Skeletal muscle cell (primary cell): ENCODE results near the gene PTPN23.
"Not testable (repeated sequence)": the region's sequence is repeated elsewhere in the genome, so short reads cannot be mapped to it uniquely, and the experiment has no call there.

Source experiments
- DNase-seq: peaks from one replicate; pipeline ENCODE4 v3.0.0-alpha.2; 2010; ENCODE audit warnings: low read depth
- H3K4me3 ChIP-seq: 2 replicates; pipeline ENCODE4 v1.5.1; 2011; ENCODE audit warnings: low read depth, mild to moderate bottlenecking, control low read depth, low read length, moderate library complexity

The PTPN23 gene

DNA sequence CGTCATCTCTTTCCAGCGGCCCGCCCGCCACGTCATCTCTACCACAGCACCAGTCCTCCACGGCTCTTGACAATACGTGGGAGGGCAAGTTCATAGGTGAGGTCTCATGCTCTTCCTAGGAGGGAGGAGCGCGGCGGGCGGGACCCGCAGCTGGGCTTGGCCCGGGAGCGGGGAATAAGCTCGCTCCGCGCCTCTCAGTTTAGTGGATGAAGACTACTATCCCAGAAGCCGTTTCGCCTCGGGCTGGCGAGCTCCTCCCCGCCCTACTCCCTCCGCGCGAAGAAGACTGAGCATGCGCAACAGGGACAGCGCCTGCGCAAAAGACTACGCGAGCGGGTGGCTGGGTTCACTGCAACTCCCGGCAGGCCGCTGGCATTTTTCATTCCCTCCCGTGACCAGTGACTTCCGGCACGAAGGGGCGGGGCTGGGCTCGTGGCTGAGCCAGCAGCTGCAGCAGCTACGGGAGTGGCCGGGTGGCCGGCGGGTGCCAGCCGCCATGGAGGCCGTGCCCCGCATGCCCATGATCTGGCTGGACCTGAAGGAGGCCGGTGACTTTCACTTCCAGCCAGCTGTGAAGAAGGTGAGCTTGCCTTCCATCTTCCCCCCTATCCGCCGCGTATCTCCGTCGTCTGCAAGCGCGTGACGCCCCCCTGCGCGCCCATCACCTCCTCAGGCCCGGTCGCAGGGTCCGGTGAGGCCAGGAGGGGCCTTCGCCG lies at the start of gene PTPN23:
Gene PTPN23, plus strand, starts transcription at position 421 of the 716 bp plus-strand sequence. Its CDS starts 76 bp downstream, at position 497.
- DNase-seq = peak; percentile 95
- peak within 1 kb of the TSS; percentile 95 for H3K4me3 ChIP-seq

- no peak overlapping the region for H3K4me3 ChIP-seq
- DNase-seq = no peak
These were observed 46.9 kb upstream of the PTPN23 start for GRCh38 chr3:47333907-47334306.

DNA sequence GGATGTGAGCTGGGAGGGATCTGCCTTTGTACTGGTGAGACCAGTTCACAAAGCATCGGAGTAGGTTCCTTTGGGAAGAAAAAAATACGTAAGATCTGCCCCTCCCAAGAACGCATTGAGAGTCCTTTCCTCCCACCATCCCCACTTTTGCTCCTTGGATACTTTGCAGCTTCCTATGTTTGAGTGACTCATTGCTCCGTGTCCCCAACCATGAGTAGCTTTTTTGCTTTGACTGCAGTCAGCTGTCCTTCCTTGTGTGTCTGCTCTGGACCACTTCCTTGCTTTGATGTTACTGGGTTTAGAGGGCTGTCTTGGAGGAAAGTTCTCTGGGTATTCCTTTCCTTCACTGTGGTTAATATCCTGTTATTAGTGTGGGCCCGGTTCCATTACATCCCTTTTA lies 43.2 kb upstream of the PTPN23 start:
- no peak overlapping the region for H3K4me3 ChIP-seq
- no peak for DNase-seq

GRCh38 chr3:47339951-47340350 lies 40.9 kb upstream of the PTPN23 start:
- DNase-seq = peak; percentile 7
- H3K4me3 ChIP-seq = no peak overlapping the region

DNA sequence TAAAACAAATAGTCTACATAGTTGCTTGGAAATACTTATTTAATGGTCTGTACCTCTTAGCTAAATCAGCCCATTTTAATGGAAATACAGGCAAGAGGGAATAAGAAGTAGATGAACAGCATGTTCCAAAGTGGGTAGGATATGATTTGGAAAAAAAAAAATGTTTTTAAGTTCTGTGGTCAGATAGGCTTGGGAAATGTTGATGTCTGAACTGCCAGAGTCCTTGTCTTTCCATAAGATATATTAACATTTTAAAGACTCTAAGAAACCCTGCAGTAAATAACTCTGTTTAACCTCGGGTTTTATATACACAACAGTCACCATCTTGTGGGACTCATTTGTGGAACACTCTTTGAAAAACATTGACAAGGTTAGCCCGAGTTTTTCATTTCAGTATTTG lies 40.0 kb upstream of the PTPN23 start:
- no peak for DNase-seq
- H3K4me3 ChIP-seq = no peak overlapping the region

DNA sequence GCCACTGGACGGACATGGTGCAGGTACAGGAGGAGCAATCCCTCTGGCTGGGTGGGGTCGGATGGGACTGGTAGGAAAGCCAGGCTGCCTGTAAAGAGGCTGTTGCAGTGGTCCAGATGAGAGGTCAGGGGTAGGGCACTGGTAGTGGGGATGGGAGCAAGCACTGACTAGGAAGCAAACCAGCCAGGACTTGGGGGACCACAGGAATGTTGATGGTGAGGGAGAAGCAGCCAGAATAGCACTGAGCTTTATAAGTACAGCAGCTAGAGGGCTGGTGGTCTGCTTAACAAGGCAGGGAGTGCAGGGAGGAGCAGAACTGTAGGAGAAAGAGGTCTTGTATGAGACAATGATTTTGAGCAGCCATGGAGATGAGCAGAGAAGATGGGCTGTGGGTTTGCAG lies 38.7 kb upstream of the PTPN23 start:
- H3K4me3 ChIP-seq = no peak overlapping the region
- DNase-seq = no peak

DNA sequence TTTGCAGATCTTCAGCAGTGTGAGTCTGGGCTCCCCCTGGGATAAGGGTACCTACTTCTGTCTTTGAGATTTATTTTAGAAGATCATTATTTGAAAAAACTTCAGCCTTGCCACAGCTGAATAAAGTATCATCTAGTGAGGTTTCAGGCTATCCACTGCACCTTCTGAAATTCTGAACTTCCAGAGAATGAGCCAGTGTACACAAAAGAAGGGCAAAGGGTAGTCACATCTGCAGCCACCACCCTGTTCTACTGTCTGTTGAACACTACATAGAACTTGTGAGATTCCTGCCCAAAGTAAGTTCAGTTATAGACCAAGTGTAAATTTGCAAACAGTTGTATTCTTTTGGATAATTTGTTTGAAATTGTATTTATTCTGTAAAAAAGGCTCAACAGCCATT lies 38.0 kb upstream of the PTPN23 start:
- DNase-seq = no peak

DNA sequence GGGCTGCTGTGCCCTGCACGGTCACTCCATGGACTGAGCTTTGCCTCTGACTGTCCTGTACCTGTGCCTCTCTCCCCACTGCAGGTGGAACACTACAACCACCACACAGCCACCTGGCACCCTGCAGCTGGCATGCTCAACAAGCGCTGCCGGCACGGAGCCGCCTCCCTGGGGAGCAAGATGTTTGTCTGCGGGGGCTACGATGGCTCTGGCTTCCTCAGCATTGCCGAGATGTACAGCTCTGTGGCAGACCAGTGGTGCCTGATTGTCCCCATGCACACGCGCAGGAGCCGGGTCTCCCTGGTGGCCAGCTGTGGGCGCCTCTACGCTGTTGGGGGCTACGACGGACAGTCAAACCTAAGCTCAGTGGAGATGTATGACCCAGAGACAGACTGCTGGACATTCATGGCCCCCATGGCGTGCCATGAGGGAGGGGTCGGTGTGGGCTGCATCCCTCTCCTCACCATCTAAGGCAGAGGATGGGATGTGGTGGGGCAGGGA lies 37.3 kb upstream of the PTPN23 start:
- DNase-seq = no peak
- H3K4me3 ChIP-seq = no peak overlapping the region

More for the DNA sequence above, 38.0 kb upstream of the PTPN23 start:
- no peak overlapping the region for H3K4me3 ChIP-seq

DNA sequence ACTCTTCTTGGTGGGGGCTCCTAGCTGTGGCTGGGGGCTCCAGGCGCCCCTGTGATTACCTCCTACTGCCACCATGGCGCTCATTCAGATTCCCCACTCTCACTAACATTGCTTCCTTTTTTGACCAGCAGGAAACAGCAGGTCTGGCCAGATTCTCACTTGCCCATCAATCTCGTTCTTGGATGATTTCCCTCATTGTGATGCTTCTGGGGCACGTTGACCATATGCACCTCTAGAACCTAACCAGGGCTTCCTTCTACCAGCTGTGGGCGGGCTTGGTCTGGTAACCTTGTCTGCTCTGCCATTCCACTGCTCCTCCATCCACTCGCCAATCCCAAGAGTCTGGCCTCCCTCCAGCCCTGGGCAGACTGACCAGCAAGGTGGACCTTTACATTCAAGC lies 35.9 kb upstream of the PTPN23 start:
- H3K4me3 ChIP-seq = no peak overlapping the region
- no peak for DNase-seq

GRCh38 chr3:47347217-47347801 lies 33.5 kb upstream of the PTPN23 start:
- H3K4me3 ChIP-seq = no peak overlapping the region
- DNase-seq = no peak

DNA sequence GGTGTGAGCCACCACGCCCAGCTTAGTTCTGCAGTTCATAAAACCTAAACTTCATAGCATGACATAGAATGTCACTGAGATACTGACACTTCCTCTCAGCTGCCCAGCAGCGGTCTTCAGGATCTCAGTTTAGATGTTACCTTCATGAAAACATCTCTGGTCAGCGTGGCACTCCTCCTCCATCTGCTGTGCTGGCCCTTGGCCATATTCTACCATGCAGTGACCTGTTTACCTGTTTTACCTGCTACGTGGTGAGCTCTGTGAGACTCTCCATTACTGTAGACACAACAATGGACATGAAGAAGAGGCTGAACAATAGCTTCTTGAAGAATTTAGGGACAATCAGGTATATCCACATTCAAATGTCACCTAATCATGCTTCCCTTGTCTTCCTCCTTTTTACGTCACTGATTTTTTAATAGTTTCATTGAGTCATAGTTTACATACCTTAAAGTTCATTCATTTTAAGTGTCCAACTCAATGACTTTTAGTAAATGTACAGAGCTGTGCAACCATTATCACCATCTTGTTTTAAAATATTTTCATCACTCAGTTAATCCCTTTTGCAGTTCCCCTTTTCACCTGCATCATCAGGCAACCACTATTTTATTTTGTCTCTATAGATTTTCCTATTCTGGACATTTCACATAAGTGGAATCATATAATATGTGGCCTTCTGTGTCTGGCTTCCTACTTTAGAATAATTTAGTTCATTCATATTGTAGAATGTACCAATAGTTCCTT lies 32.2 kb upstream of the PTPN23 start:
- no peak for DNase-seq

DNA sequence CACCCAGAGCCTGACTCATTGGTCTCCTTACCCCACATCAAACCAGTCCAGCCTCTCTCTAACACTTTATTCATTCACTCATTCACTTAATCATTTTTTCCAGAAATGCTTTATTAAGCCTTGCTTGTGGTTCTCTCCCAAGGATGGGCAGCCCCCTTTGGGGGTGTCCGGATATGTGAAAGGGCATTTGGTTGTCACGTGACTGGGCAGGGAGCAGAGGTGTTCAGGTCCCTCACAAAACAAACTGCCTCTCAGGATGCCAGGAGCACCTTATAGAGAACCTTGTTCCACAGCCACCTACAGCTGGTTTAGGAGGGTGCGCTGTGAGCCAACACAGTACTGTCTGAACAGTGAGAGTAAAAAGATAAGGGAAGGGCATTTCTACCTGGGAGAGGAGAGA lies 25.8 kb upstream of the PTPN23 start:
- DNase-seq = no peak
- no peak overlapping the region for H3K4me3 ChIP-seq

More for the DNA sequence above, 32.2 kb upstream of the PTPN23 start:
- H3K4me3 ChIP-seq = no peak overlapping the region

DNA sequence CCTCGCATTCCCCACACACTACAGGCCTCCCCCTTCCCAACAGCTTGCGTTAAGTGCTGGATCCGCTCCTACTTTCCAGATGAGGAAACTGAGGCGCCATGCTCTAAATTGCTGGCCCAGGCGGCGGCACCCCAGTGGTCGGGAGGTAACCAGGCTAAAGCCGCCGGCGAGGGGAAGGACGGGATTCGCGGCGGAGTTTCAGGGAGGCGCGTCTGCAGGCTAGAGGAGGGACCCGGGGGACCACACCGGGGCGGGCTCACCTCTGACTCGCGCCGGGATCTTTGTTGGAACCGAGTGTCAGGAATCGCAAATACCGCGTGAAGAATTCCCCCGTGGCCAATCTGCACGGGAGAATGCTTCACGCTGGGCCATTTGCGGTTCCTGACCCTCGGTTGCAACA lies 24.6 kb upstream of the PTPN23 start:
- DNase-seq = no peak
- no peak overlapping the region for H3K4me3 ChIP-seq

- no peak for DNase-seq
- H3K4me3 ChIP-seq = no peak overlapping the region
These were observed 21.5 kb upstream of the PTPN23 start for GRCh38 chr3:47359323-47359722.

DNA sequence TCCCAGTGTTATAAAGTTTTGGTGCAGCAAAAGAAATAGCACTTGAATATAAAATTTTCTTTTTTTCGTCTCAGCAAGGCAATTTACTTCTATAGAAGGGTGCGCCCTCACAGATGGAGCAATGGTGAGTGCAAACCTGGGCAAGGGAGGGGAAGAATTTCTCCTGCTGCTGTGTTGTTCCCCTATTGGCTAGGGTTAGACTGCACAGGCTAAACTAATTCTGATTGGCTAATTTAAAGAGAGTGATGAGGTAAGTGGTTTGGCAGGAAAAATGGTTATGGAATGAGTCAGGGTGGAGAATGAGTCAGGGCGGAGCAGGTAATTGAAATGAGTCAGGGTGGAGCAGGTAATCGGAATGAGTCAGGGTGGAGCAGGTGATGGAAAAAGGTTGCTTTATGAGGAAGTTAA lies 20.7 kb upstream of the PTPN23 start:
- DNase-seq, H3K4me3 ChIP-seq: not testable (repeated sequence)

GRCh38 chr3:47362701-47363100 lies 18.1 kb upstream of the PTPN23 start:
- DNase-seq = no peak

GRCh38 chr3:47365213-47366153 lies 15.3 kb upstream of the PTPN23 start:
- peak; percentile 31 for DNase-seq
- H3K4me3 ChIP-seq = no peak overlapping the region

More at GRCh38 chr3:47362701-47363100, 18.1 kb upstream of the PTPN23 start:
- no peak overlapping the region for H3K4me3 ChIP-seq

DNA sequence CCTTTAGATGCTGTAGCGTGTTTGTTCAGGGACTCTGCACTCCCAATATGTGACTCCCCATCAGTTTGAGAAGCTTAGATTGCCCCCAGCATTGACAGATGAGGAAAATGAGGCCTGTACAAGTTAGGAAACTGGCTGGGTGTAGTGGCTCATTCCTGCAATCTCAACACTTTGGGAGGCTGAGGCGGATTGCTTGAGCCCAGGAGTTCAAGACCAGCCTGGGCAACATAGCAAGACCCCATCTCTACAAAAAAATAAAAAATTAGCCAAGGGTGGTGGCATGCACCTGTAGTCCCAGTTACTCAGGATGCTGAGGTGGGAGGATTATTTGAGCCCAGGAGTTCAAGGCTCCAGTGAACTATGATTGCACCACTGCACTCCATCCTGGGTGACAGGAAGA lies 14.0 kb upstream of the PTPN23 start:
- DNase-seq = no peak
- no peak overlapping the region for H3K4me3 ChIP-seq

GRCh38 chr3:47367631-47368030 lies 13.2 kb upstream of the PTPN23 start:
- DNase-seq = no peak
- H3K4me3 ChIP-seq = no peak overlapping the region
